Placental epithelial cell (primary cell): Measurements from ENCODE around the gene FCRLB. TPM values are rescaled to one million over a fixed set of nuclear protein-coding genes. Genes with fewer than 3 reads are reported as not detected.

ENCODE experiments used
- small RNA-seq: library from RNA; depleted of rRNA; stranded (forward); fragments of <200 nt; gene quantifications from one replicate; pipeline ENCODE3, GENCODE V24; 2012
- total RNA-seq: library from RNA; depleted of rRNA; stranded (reverse); fragments of >200 nt; gene quantifications from 2 replicates; pipeline ENCODE4 v1.2.3, GENCODE V29; 2012

FCRLB gene
- total RNA-seq, result 0.79 and 1.1 TPM in 2 replicates

DNA sequence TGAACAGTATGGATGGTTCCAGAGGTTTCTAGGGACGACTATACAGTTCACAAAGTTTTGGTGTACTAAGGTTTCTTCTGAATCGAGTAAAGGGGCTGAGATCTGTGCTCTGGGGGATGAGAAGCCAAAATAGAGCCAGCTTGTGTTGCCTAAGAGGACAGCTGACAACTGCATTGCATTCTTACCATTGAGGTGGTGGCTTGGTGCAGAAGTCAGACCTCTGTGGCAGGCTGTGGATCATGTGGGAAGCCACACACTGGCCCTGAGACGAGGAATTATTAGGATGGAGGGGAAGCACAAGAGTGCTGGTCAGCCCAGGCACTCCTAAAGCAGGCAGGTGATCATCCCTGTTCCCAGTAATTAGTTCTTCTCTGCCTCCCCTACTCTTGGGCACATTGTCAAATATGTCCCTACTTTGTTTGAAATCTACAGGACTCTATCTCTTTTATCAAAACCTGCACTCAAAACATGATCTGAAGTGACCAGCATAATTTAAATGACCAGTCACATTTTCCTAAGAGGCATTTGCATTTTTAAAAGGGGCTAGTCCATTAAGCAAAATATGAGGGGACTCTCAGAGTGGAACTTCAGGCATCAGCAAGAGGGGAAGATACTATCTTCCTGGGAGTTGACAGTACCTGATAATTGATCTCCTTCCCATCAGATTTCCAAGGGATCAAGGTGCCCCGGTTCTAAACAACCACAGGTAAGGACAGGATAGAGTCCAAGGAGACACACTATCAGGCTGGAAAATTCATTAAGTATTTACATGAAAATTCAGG lies at the start of gene FCRLB:
TSS of gene FCRLB (plus strand) at position 589 of the 782 bp plus-strand sequence. CDS start 1,129 bp downstream, outside the sequence.

DNA sequence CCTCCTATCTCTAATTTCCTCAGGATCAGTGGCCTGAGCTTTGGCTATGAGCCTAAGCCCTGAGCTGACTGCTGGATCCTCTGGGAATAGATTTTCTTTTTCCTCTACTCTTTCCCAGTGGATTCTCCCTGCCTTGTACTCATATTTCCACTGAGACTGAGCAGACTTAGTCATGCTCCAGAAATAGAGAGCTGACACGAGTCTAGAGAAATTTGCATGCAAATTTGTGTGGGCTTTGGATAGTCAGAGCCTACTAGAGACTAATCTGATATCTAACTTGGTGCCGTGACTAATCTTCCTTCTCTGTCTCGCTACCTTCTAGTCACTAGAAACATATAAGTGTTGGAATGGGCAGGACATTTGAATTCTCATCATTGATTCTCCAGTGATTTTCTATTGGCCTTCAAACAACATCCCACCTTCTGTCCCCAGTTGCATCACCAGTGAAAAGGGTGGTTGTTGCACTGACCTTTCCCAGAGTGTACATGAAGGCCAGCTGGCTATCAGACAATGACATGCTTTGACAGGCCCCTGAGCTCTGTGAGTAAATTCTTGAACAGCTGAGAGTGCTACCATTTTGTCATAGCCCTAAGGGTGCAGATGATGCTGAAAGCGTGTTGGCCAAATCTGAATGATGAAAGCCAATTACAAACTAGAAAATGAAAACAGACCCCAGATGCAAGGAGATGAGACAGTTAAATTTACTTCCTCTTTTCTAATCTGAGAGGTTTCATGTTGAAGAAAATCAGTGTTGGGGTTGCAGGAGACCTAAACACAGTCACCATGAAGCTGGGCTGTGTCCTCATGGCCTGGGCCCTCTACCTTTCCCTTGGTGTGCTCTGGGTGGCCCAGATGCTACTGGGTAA lies 14.6 kb upstream of the FCRLB start, which contains the start of gene FCRLA:
TSS of gene FCRLA (plus strand) at position 748 of the 866 bp plus-strand sequence. CDS start at position 784, 36 bp downstream.

DNA sequence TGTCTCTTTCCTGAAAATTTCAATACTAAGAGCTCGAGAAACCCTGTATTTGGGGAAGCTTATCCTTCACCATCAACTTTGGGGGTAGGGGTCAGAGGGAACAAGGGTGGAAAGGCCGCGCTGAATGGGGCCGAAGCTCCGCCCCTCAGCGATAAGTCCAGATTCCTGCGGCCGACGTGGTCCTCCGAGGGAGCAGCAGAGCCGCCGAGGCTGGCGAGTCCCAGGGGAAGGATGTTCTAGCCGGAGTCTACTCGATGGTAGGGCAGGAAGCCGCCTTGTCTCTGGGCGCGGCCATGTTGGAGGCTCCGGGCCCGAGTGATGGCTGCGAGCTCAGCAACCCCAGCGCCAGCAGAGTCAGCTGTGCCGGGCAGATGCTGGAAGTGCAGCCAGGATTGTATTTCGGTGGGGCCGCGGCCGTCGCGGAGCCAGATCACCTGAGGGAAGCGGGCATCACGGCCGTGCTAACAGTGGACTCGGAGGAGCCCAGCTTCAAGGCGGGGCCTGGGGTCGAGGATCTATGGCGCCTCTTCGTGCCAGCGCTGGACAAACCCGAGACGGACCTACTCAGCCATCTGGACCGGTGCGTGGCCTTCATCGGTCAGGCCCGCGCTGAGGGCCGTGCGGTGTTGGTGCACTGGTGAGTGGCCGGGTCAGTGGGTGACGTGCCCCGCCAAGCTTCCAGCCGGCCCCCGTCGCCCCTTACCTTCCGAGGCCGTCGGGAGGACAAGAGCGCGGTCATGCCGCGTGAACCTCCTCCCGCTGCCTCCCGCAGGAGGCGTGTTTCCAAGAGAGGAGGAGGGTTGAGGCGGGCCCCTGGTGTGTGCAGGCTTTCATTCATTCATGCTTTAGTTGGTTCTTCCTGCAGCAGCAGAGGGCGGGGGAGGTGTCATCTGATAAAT lies 28.4 kb downstream of the FCRLB start, which contains the start of gene DUSP12:
TSS of gene DUSP12 (plus strand) at position 278 of the 899 bp plus-strand sequence. CDS start at position 294, 16 bp downstream.

GRCh38 chr1:161766102-161766981 lies 45.0 kb downstream of the FCRLB start, which contains the start of gene ATF6:
Gene ATF6, plus strand, starts transcription at chr1:161766320. Its CDS starts 41 bp downstream, at chr1:161766361.

Small RNAs within 50 kb of the gene (small RNA-seq; reads per million reads assigned to genes)
- gene RF00019, result not detected
- not detected for gene RN7SL466P

Other genes starting within 250 kb of the FCRLB start
- 0.39 TPM in 1 of 2 replicates, not detected in the other for gene FCGR2A, start 216.1 kb upstream of the FCRLB start, total RNA-seq
- gene HSPA6, start 197.0 kb upstream of the FCRLB start, total RNA-seq, result 0.22 and 0.39 TPM in 2 replicates
- not detected in 2 replicates for gene FCGR3A, start 171.7 kb upstream of the FCRLB start, total RNA-seq
- not detected in 2 replicates for gene FCGR3B, start 90.4 kb upstream of the FCRLB start, total RNA-seq
- not detected in 2 replicates for gene FCGR2B, start 58.4 kb upstream of the FCRLB start, total RNA-seq
- gene FCRLA, start 14.3 kb upstream of the FCRLB start, total RNA-seq, result not detected in 2 replicates
- gene DUSP12, start 28.2 kb downstream of the FCRLB start, total RNA-seq, result 28.8 and 29.4 TPM in 2 replicates
- 18.8 and 19.7 TPM in 2 replicates for gene ATF6, start 44.8 kb downstream of the FCRLB start, total RNA-seq